GM12878 (cell line): Measurements from ENCODE around the gene PRAMEF6.
"Not testable (repeated sequence)": the region's sequence is repeated elsewhere in the genome, so short reads cannot be mapped to it uniquely, and the experiment has no call there.

Source experiments
- ATF7 ChIP-seq: fragments of 450-650 bp; IDR thresholded peaks from 2 replicates; pipeline ENCODE4 v1.6.1; 2016; ENCODE audit warnings: low read depth, mild to moderate bottlenecking
- CTCF ChIP-seq, 3 experiments: IDR thresholded peaks in 2 of 3; conservative IDR thresholded peaks in 1 of 3; 2 replicates each; pipeline ENCODE4 v1.5.1; 2011; ENCODE audit warnings: low read depth in 3 of 3, low read length in 3 of 3, mild to moderate bottlenecking in 3 of 3, control low read depth in 2 of 3, moderate library complexity in 2 of 3, inconsistent platforms in 1 of 3, mixed read lengths in 1 of 3; ENCODE audit not compliant: control insufficient read depth in 2 of 3, insufficient read depth in 1 of 3; ENCODE audit errors: extremely low read depth in 1 of 3
- GABPA ChIP-seq: IDR thresholded peaks from 2 replicates; pipeline ENCODE4 v1.6.1; 2014; ENCODE audit warnings: antibody characterized with exemption, low read depth, mild to moderate bottlenecking, inconsistent platforms
- MEF2A ChIP-seq: IDR thresholded peaks from 2 replicates; pipeline ENCODE4 v1.6.1; 2011; ENCODE audit warnings: low read depth, mild to moderate bottlenecking, low read length, moderate library complexity; ENCODE audit not compliant: insufficient read depth
- SIX5 ChIP-seq: IDR thresholded peaks from 2 replicates; pipeline ENCODE4 v1.6.1; 2011; ENCODE audit warnings: mild to moderate bottlenecking, low read depth, low read length, moderate library complexity; ENCODE audit not compliant: severe bottlenecking
- SUZ12 ChIP-seq: fragments of 200-600 bp; sonication (generic); IDR thresholded peaks from one replicate; pipeline ENCODE4 v1.6.1; 2018; ENCODE audit warnings: antibody characterized with exemption, mild to moderate bottlenecking; ENCODE audit not compliant: unreplicated experiment
- USF2 ChIP-seq: IDR thresholded peaks from 2 replicates; pipeline ENCODE4 v1.6.1; 2011; ENCODE audit warnings: low read depth, low read length, improper control_type of control experiment, borderline replicate concordance

- not testable (repeated sequence) for TF ChIP-seq SUZ12; CTCF (IDR thresholded peaks at IDR 0.05 in 2 of 3, conservative IDR thresholded peaks at IDR 0.05 in 1 of 3; ENCODE audit: control insufficient read depth in 2 of 3, extremely low read depth in 1 of 3, insufficient read depth in 1 of 3, low read depth in 3 of 3, low read length in 3 of 3); GABPA; SIX5; USF2; ATF7; MEF2A
Observed at GRCh38 chr1:12921749-12922148, 25.6 kb downstream of the PRAMEF6 start.
